GM19035 (cell line): ENCODE results near the gene OPTC.
"Not testable (repeated sequence)": the region's sequence is repeated elsewhere in the genome, so short reads cannot be mapped to it uniquely, and the experiment has no call there.

ENCODE experiments used
- ATAC-seq: cut with Tn5 transposase; IDR thresholded peaks from one replicate; pipeline ENCODE4 v1.9.1; 2021; ENCODE audit not compliant: unreplicated experiment

Gene OPTC

DNA sequence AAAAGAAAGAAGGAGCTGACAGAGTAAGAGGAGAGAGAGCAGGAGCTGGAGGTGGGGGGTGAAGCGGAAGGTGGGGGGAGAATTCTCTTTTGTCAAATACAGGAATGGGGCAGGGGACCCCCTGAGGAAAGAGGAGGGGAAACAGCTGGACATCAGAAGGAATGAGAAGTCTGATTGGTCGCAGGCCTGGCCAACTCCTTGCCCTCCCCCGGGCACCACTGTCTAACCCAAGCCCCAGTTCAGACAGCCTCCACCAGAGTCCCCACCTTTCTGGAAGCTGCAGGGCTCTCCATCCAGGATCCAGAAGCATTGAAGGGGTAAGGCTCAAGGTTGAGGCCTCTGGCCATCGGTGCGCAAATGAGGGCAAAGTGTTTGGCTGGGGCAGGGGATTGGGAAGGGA is at the start of gene OPTC:
Gene OPTC, plus strand, starts transcription at position 253 of the 400 bp plus-strand sequence. CDS start 1,853 bp downstream, outside the sequence.
- ATAC-seq = no peak

DNA sequence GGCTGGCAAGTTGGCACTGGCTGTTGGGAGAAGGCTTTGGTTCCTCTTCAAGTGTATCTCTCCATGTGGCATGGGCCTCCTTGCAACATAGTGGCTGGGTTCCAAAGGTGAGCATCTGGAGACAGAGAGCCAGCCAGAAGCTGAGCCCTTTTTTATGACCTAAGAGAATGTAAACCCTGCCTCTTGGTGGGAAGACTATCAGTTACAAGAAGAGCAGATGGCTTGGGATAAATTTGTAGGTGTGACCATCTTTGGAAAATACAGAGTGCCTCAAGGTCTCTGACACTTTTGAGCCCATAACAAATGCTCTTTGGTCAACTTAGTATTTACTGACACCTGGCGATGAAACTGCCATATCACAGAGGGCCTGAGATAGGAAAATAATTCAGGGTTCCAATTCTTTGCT is 49.8 kb upstream of the OPTC start:
- ATAC-seq = no peak

DNA sequence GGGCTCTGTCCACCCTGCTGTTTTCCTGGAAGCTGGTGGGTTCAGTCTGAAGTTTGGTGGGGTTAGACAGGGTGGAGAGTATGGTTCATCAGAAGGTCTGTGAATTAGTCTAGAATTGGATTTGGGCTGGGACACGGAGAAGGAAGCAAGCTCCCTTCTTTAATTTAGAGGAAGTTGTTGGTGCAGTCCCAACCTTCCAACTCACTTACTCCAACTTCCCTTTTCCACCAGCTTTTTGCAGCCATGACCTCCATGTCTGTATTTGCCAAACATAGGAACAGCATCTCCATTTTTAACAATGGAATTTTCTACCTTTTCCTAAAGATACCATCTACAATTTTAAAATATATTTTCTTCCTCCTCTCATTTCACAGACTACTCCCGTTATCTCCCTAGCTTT is 46.8 kb upstream of the OPTC start:
- ATAC-seq = no peak

GRCh38 chr1:203447598-203447997 is 46.4 kb upstream of the OPTC start:
- not testable (repeated sequence) for ATAC-seq

DNA sequence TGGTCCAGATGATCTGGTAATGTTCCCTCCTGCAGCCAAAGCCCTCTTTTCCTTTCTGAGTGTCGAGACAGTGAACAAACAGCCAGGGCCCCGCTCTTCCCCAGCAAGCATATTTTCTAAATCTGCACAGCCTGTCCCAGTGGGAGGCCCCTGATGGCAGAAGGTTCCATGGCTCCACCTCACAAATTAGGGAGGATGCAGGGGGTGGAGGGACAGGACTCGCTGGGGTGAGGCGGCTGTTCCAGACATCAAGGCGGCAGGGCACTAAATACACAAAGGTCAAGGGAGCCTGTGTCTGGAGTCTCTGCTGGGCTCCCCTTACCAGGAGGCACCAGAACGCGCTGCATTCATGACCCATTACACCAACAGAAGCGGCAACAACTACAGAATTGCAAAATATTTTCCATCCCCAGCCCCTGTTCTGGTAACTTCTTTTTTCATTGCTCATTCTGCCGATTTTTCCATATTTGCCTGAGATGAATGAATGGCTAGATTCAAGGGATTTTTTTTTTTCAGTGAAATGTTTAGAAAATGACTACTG is 45.4 kb upstream of the OPTC start:
- no peak for ATAC-seq

DNA sequence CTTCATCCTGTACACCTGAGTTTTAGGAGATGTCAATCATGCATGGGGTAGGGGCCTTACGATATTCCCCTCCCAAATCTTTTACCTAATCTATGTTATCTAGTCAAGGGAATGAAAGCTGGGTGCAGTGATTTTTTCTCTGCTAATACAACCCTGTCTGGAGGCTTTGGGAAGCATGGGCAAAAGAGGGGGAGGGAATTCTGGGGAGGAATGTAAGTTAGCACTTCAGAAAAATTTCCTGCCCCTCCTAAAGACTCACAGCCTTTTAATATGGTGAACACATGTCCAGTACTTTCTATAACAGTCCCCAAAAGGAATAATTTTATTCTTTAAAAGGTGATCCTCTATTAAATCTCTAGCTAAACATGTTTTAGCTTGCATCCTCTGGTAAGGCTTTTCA is 44.0 kb upstream of the OPTC start:
- ATAC-seq = no peak

DNA sequence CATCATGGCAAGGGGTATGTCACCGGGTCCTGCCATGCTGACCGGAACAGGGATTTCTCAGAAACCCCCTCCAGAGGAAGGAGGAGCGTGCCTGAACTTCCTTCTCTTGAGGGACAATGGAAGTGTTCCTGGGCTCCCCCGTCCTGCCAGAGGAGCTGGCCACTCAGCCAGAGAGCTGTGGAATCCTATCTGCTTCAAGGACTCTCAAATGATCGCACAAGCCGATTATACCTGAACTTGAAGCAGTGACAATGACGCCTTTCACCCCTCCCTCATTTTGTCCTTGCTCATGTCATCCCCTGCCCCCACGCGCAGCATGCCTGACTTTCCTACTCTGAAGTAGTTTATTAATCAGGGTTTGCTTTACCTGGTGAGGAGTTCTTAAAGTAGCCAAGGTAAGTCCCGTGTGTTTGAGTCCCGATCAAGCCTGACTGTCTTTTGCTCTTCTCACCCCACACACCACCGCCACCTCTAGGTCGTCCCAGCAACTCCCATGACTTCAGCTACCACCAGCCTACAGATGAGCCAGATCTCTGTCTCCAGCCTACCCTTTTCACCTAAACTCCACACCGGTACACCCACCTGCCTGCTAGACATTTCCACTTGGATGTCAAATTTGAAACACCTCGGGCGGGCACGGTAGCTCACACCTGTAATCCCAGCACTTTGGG is 43.3 kb upstream of the OPTC start:
- no peak for ATAC-seq

GRCh38 chr1:203451836-203452784 is 41.8 kb upstream of the OPTC start:
- no peak for ATAC-seq

- no peak for ATAC-seq
Measured at GRCh38 chr1:203453016-203453415, 40.9 kb upstream of the OPTC start.

- no peak for ATAC-seq
Measured at GRCh38 chr1:203453616-203454015, 40.3 kb upstream of the OPTC start.

- no peak for ATAC-seq
Measured at GRCh38 chr1:203454986-203455471, 38.9 kb upstream of the OPTC start.

DNA sequence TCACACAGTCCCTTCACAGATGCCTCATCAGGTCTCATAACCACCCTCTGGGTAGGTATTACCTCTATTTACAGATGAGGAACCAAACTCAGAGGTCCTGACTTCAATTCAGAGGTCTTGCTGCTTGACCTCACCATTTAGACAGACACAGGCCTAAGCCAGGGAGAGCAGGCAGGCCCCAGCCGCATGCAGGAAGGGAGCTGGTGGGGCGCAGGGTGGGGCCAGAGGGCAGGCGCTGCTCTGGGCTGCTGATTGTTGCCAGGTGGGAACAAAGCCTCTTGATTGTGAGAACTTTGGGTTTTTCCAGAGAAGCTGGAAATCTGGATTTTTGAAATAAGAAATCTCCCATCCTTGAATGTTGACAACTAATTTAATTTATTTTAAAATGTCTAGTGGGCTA is 38.2 kb upstream of the OPTC start:
- ATAC-seq = no peak

DNA sequence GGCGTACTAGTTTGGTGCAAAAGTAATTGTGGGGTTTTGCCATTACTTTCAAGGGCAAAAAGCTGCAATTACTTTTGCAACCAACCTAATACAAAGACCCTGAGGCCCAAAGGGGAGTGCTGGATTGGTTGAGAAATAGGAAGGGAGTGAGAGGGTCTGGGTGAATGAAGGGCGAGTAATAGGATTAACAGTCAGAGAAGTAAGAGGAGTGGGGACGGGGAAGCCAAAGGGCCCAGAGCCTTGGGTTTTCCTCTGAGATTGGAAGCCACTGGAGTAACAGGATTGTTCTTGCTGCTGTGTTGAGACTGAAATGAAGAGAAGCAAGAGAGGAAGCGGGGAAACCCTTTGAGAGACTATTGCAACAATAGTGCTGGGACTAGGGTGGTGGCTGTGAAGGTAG is 37.4 kb upstream of the OPTC start:
- ATAC-seq = no peak

DNA sequence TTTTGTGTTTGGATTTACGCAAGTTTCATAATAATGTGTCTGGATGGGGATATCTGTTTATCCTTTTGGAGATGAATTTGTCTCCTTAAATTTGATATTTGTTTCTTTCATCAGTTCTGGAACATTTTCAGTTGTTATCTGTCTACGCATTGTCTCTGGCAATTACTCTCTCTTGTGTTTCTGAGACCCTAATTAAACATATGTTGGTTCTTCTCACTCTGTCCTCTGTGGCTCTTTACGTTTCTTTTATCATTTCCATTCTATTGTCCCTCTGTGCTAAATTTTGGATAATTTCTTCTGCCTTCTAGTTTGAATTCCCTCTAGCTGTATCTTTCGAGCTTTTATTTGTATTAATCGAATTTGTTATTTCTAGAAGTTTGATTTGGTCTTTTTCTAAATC is 35.9 kb upstream of the OPTC start:
- ATAC-seq = no peak

DNA sequence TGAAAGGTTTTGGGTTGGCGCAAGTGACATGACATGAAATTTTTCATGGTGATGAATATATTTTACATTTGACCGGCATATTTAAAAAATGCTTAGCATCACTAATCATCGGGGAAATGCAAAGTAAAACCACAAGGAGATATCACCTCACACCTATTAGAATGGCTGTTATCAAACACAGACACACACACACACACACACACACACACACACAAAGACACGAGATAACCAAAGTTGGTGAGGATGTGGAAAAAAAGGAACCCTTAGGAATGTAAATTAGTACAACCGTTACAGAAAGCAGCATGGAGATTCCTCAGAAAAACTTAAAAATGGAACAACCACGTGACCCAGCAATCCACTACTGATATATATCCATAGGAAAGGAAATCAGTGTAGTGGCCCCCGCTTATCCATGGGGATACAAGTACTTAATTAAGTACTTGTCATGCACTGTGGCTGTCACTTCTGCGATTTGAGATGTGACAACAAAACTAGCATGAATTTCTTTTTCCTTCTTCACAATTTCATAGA is 34.2 kb upstream of the OPTC start:
- ATAC-seq = no peak

DNA sequence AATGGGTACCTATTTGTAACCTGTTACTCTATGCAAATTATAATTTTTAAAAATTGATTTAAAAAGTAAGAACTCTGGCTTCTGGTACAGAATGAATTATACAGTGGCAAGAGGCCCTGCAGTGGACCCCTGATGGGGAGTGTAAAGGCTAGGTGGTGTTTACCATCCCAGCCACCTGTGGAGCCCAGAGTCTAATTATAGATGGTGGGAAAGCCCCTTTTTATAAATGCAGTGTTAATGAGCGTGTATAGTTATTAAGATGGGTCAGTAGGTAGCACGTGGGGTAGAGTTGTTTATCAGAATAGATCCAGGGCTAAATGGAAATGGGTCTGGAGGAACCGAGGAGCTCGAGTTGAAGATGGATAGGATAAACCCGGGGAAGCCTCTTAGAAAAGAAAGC is 32.2 kb upstream of the OPTC start:
- ATAC-seq = no peak

- no peak for ATAC-seq
Measured at GRCh38 chr1:203462143-203462542, 31.8 kb upstream of the OPTC start.

DNA sequence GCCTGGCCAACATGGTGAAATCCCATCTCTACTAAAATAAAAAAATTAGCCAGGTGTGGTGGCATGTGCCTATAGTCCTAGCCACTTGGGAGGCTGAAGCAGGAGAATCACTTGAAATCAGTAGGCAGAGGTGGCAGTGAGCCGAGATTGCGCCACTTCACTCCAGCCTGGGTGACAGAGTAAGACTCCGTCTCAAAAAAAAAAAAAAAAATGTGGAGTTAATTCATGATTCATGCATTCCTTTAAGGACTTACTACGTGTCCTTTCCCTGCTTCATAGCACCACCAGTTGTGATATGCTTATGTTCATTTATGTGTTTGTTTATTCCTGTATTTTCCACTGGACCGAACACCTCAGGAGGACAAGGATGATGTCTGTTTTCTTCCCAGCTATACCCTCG is 31.1 kb upstream of the OPTC start:
- no peak for ATAC-seq

GRCh38 chr1:203463469-203464062 is 30.4 kb upstream of the OPTC start:
- ATAC-seq = no peak

DNA sequence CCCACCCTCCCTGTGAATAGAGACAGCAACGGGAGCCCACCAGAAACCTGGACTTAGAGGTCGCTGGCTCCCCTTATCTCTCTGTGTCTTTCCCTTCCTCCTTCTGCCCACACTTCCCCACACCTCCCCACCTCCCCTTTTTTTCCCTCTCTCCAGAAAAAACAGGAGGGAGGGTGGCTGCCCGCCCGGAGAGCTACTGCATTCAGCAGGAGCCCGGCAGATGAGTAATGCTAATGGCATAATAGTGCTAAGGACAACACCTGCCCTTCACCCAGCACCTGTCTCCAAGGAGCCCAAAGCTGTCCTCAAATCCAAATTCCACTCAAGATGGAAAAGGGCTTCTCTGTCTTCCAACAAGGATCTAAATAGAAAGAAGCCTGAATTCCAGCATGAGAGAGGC is 29.7 kb upstream of the OPTC start:
- no peak for ATAC-seq

GRCh38 chr1:203464743-203465142 is 29.2 kb upstream of the OPTC start:
- no peak for ATAC-seq
